HepG2 (cell line): Measurements from ENCODE around the gene SDC3. TPM values are rescaled to one million over a fixed set of nuclear protein-coding genes. Genes with fewer than 3 reads are reported as not detected.

Experiments used
- FOXM1 ChIP-seq: sonication (generic); formaldehyde crosslinking; IDR thresholded peaks from 2 replicates; pipeline ENCODE4 v1.5.0; 2020; ENCODE audit warnings: missing genetic modification reagents
- HNF1A ChIP-seq, 2 experiments: sonication (generic) in 1 of 2; formaldehyde crosslinking in 1 of 2; IDR thresholded peaks; 2 replicates each; pipeline versions ENCODE4 v1.4.0 to v1.6.1; 2016 to 2020; ENCODE audit warnings: borderline replicate concordance in 1 of 2, low read depth in 1 of 2, mild to moderate bottlenecking in 1 of 2, missing genetic modification reagents in 1 of 2
- HNF1B ChIP-seq: sonication (generic); formaldehyde crosslinking; IDR thresholded peaks from 2 replicates; pipeline ENCODE4 v1.5.1; 2020; ENCODE audit warnings: mild to moderate bottlenecking, moderate library complexity, missing genetic modification reagents
- MTA1 ChIP-seq: sonication (generic); formaldehyde crosslinking; IDR thresholded peaks from 2 replicates; pipeline ENCODE4 v1.4.0; 2020; ENCODE audit warnings: missing genetic modification reagents, mild to moderate bottlenecking, borderline replicate concordance
- MXD4 ChIP-seq: IDR thresholded peaks from 2 replicates; pipeline ENCODE4 v1.6.1; 2016; ENCODE audit warnings: mild to moderate bottlenecking, missing biosample characterization, missing genetic modification reagents
- NFIC ChIP-seq: IDR thresholded peaks from 2 replicates; pipeline ENCODE4 v1.6.1; 2012; ENCODE audit warnings: mild to moderate bottlenecking, low read length, inconsistent platforms
- SAFB2 ChIP-seq: sonication (generic); formaldehyde crosslinking; IDR thresholded peaks from 2 replicates; pipeline ENCODE4 v1.5.1; 2020; ENCODE audit warnings: missing genetic modification reagents, low read depth, mild to moderate bottlenecking, borderline replicate concordance
- SATB2 ChIP-seq: sonication (generic); formaldehyde crosslinking; IDR thresholded peaks from 2 replicates; pipeline ENCODE4 v1.5.0; 2020; ENCODE audit warnings: missing genetic modification reagents
- STAT5B ChIP-seq: sonication (generic); formaldehyde crosslinking; IDR thresholded peaks from 2 replicates; pipeline ENCODE4 v1.4.0; 2020; ENCODE audit warnings: missing genetic modification reagents
- ZBTB34 ChIP-seq: sonication (generic); formaldehyde crosslinking; IDR thresholded peaks from 2 replicates; pipeline ENCODE4 v1.8.0; 2022; ENCODE audit warnings: mild to moderate bottlenecking, missing genetic modification reagents
- ZNF17 ChIP-seq: sonication (generic); formaldehyde crosslinking; IDR thresholded peaks from 2 replicates; pipeline ENCODE4 v1.5.0; 2020; ENCODE audit warnings: mild to moderate bottlenecking, missing genetic modification reagents
- ZNF224 ChIP-seq: sonication (generic); formaldehyde crosslinking; IDR thresholded peaks from 2 replicates; pipeline ENCODE4 v1.5.0; 2020; ENCODE audit warnings: mild to moderate bottlenecking, missing genetic modification reagents
- ZNF251 ChIP-seq: sonication (generic); formaldehyde crosslinking; IDR thresholded peaks from 2 replicates; pipeline ENCODE4 v1.9.0; 2021; ENCODE audit warnings: mild to moderate bottlenecking, missing genetic modification reagents
- ZNF496 ChIP-seq: sonication (generic); formaldehyde crosslinking; IDR thresholded peaks from 2 replicates; pipeline ENCODE4 v1.8.1; 2023; ENCODE audit warnings: mild to moderate bottlenecking, moderate library complexity, missing genetic modification reagents; ENCODE audit not compliant: insufficient replicate concordance
- ZNF569 ChIP-seq: sonication (generic); formaldehyde crosslinking; IDR thresholded peaks from 2 replicates; pipeline ENCODE4 v1.5.0; 2020; ENCODE audit warnings: mild to moderate bottlenecking, missing genetic modification reagents, moderate library complexity, borderline replicate concordance
- ZNF615 ChIP-seq: sonication (generic); formaldehyde crosslinking; IDR thresholded peaks from 2 replicates; pipeline ENCODE4 v1.5.0; 2020; ENCODE audit warnings: mild to moderate bottlenecking, missing genetic modification reagents, borderline replicate concordance
- ZNF646 ChIP-seq: sonication (generic); formaldehyde crosslinking; IDR thresholded peaks from 2 replicates; pipeline ENCODE4 v1.9.0; 2021; ENCODE audit warnings: mild to moderate bottlenecking, missing genetic modification reagents
- polyA plus RNA-seq, 8 experiments: library from polyadenylated mRNA; depleted of rRNA in 3 of 8; stranded (reverse) in 7 of 8; unstranded in 1 of 8; fragments of >200 nt; fragmentation: Illumina TruSeq in 4 of 8; extraction: Trizol in 4 of 8; gene quantifications; 2 replicates each; pipeline versions ENCODE4 v1.2.1 to v1.2.3, GENCODE V29; 2011 to 2016; ENCODE audit warnings: low read depth in 4 of 8, missing spikeins in 1 of 8, mixed read lengths in 1 of 8; ENCODE audit not compliant: insufficient read depth in 1 of 8
- total RNA-seq, 5 experiments: library from RNA; depleted of rRNA; stranded (reverse); fragments of >200 nt; fragmentation: Illumina TruSeq; extraction: Trizol; gene quantifications; 2 replicates each; pipeline ENCODE4 v1.2.3, GENCODE V29; 2016; ENCODE audit warnings: low read depth in 1 of 5

The SDC3 gene
- total and polyA plus RNA-seq, 2 of the 13 experiments (the other 11 are each of a cell fraction or from before 2014, with no cell fraction given) = 0.49 to 0.84 TPM

- TF ChIP-seq ZNF646 (CRISPR knock-in tag) (no peak), ZBTB34 (no peak), HNF1B (CRISPR knock-in tag) (no peak), ZNF569 (CRISPR knock-in tag) (no peak), MXD4 (CRISPR knock-in tag) (no peak), ZNF17 (no peak), ZNF224 (CRISPR knock-in tag) (no peak), FOXM1 (CRISPR knock-in tag) (no peak), SATB2 (CRISPR knock-in tag) (no peak), HNF1A (IDR thresholded peaks at IDR 0.05; ENCODE audit: low read depth) (no peak), HNF1A (CRISPR knock-in tag; IDR thresholded peaks at IDR 0.05; ENCODE audit: borderline replicate concordance) (no peak), NFIC (no peak), MTA1 (CRISPR knock-in tag) (no peak), ZNF251 (CRISPR knock-in tag) (no peak), ZNF615 (no peak), STAT5B (CRISPR knock-in tag) (no peak), SAFB2 (CRISPR knock-in tag) (no peak), ZNF496 (CRISPR knock-in tag) (no peak)
Measured at GRCh38 chr1:30892671-30893073, 15.9 kb downstream of the SDC3 start (continued).
